Measurements from ENCODE around the gene TMEM72. TPM values are rescaled to one million over a fixed set of nuclear protein-coding genes. Genes with fewer than 3 reads are reported as not detected.

The TMEM72 gene
- total RNA-seq, 6 experiments from 2014 or later, result not detected

GRCh38 chr10:44883593-44884331 is 27.4 kb upstream of the TMEM72 start:
- H3K4me3 Mint-ChIP-seq, result no peak overlapping the region
- peaks cover 41% of the 10 kb centered on the region for H3K27me3 Mint-ChIP-seq (ENCODE audit: insufficient read depth)
- no peak for DNase-seq
- no peak overlapping the region for H3K27ac Mint-ChIP-seq
- H3K4me1 Mint-ChIP-seq (ENCODE audit: low read depth), result peaks cover 25% of the 10 kb centered on the region
- TF ChIP-seq CTCF (IDR thresholded peaks at IDR 0.05), result no peak
- no peaks in the 10 kb centered on the region for H3K9me3 Mint-ChIP-seq
- H3K36me3 Mint-ChIP-seq (ENCODE audit: low read depth), result no peaks in the 10 kb centered on the region

GRCh38 chr10:44885710-44886109 is 25.4 kb upstream of the TMEM72 start:
- DNase-seq, result no peak
- Mint-ChIP-seq H3K4me1 (ENCODE audit: low read depth) (peaks cover 12% of the 10 kb centered on the region), H3K36me3 (ENCODE audit: low read depth) (no peaks in the 10 kb centered on the region), H3K9me3 (no peaks in the 10 kb centered on the region), H3K4me3 (no peak overlapping the region), H3K27me3 (ENCODE audit: insufficient read depth) (peaks cover 51% of the 10 kb centered on the region), H3K27ac (no peak overlapping the region)
- TF ChIP-seq CTCF (IDR thresholded peaks at IDR 0.05), result no peak

- Mint-ChIP-seq H3K27me3 (ENCODE audit: insufficient read depth) (peaks cover 45% of the 10 kb centered on the region), H3K9me3 (no peaks in the 10 kb centered on the region), H3K4me3 (no peak overlapping the region), H3K27ac (no peak overlapping the region), H3K4me1 (ENCODE audit: low read depth) (peaks cover 12% of the 10 kb centered on the region), H3K36me3 (ENCODE audit: low read depth) (no peaks in the 10 kb centered on the region)
- TF ChIP-seq CTCF (IDR thresholded peaks at IDR 0.05), result no peak
- DNase-seq, result no peak
These were observed 24.2 kb upstream of the TMEM72 start for GRCh38 chr10:44886966-44887365.

- no peak for DNase-seq
- Mint-ChIP-seq H3K4me3 (no peak overlapping the region), H3K9me3 (no peaks in the 10 kb centered on the region), H3K27ac (no peak overlapping the region), H3K27me3 (ENCODE audit: insufficient read depth) (peaks cover 34% of the 10 kb centered on the region), H3K36me3 (ENCODE audit: low read depth) (no peaks in the 10 kb centered on the region), H3K4me1 (ENCODE audit: low read depth) (no peaks in the 10 kb centered on the region)
- no peak for TF ChIP-seq CTCF (IDR thresholded peaks at IDR 0.05)
These were observed 22.3 kb upstream of the TMEM72 start for GRCh38 chr10:44888886-44889285.

DNA sequence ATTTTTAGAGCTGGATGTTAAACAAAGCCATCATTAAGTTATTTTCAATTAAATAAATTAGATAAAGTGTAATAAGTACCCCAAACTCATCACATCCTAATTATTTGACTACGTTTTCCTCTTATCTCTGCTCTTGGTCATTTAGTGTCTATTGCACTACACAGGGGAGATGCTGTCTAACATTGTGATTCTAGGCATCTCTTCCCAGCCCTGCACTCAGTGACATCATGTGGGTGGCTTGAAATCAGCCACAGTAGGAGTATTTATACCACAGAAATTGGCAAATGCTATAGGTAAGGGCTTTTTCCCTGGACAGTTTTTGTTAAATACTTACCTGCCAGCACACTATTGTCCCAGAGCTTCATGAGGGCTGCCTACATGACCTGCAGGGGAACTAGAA is 21.3 kb upstream of the TMEM72 start:
- Mint-ChIP-seq H3K36me3 (ENCODE audit: low read depth) (no peaks in the 10 kb centered on the region), H3K4me1 (ENCODE audit: low read depth) (no peaks in the 10 kb centered on the region), H3K27me3 (ENCODE audit: insufficient read depth) (peaks cover 34% of the 10 kb centered on the region), H3K27ac (no peak overlapping the region), H3K9me3 (no peaks in the 10 kb centered on the region), H3K4me3 (no peak overlapping the region)
- DNase-seq, result no peak
- no peak for TF ChIP-seq CTCF (IDR thresholded peaks at IDR 0.05)
